Mononuclear cell (primary cell): ENCODE measurements around the gene SLC1A3. TPM values are rescaled to one million over a fixed set of nuclear protein-coding genes. Genes with fewer than 3 reads are reported as not detected.
A peak's percentile ranks its signal among the peaks of the same experiment; 100 is the strongest.
"Not testable (repeated sequence)": the region's sequence is repeated elsewhere in the genome, so short reads cannot be mapped to it uniquely, and the experiment has no call there.

ENCODE experiments used
- H3K27me3 ChIP-seq: 2 replicates; pipeline ENCODE4 v1.6.0; 2011; ENCODE audit warnings: low read length, control low read depth; ENCODE audit not compliant: insufficient read depth
- H3K4me1 ChIP-seq: 2 replicates; pipeline ENCODE4 v1.5.1; 2011; ENCODE audit warnings: mild to moderate bottlenecking, low read length, control low read depth; ENCODE audit not compliant: insufficient read depth
- H3K4me3 ChIP-seq: 2 replicates; pipeline ENCODE4 v1.5.1; 2011; ENCODE audit warnings: mild to moderate bottlenecking, low read length, moderate library complexity
- H3K9me3 ChIP-seq: 2 replicates; pipeline ENCODE4 v1.5.1; 2011; ENCODE audit warnings: low read depth, mild to moderate bottlenecking, control low read depth, low read length
- total RNA-seq: library from RNA; depleted of rRNA; stranded (reverse); fragments of >200 nt; gene quantifications from one replicate; pipeline ENCODE4 v1.2.3, GENCODE V29; 2012

SLC1A3 gene
- 3.9 TPM for total RNA-seq

GRCh38 chr5:36606428-36607113 is at the start of gene SLC1A3:
Gene SLC1A3, plus strand, starts transcription at chr5:36606606. Its CDS starts 1,818 bp downstream, at chr5:36608424.
- Histone ChIP-seq H3K4me1 (peaks cover 22% of the 10 kb centered on the region), H3K4me3 (peak within 1 kb of the TSS; percentile 53), H3K9me3 (no peaks in the 10 kb centered on the region), H3K27me3 (peaks cover 27% of the 10 kb centered on the region)

DNA sequence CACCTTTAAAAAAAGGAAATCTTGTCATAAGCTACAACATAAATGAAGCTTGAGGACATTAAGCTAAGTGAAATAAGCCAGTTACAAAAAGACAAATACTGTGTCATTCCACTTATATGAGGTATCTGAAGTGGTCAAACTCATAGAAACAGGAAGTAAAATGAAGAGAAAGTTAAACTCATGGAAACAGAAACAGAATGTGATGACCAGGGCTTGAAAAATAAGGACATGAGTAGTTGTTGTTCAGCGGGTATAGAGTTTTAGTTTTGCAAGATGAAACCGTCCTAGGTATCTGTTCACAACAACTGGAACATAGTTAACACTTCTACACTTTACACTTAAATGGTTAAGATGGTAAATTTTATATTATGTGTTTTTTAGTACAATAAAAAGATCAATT is 47.8 kb upstream of the SLC1A3 start:
- H3K4me3 ChIP-seq, result no peak overlapping the region
- no peaks in the 10 kb centered on the region for H3K4me1 ChIP-seq
- no peaks in the 10 kb centered on the region for H3K9me3 ChIP-seq
- no peaks in the 10 kb centered on the region for H3K27me3 ChIP-seq

- Histone ChIP-seq H3K4me1 (no peaks in the 10 kb centered on the region), H3K27me3 (no peaks in the 10 kb centered on the region), H3K4me3 (no peak overlapping the region), H3K9me3 (no peaks in the 10 kb centered on the region)
Measured at GRCh38 chr5:36561601-36562000, 44.8 kb upstream of the SLC1A3 start.

- Histone ChIP-seq H3K9me3 (no peaks in the 10 kb centered on the region), H3K27me3 (no peaks in the 10 kb centered on the region), H3K4me3 (no peak overlapping the region), H3K4me1 (no peaks in the 10 kb centered on the region)
Measured at GRCh38 chr5:36569491-36569890, 36.9 kb upstream of the SLC1A3 start.

- no peak overlapping the region for H3K4me3 ChIP-seq
- no peaks in the 10 kb centered on the region for H3K27me3 ChIP-seq
- H3K9me3 ChIP-seq, result no peaks in the 10 kb centered on the region
- H3K4me1 ChIP-seq, result no peaks in the 10 kb centered on the region
Measured at GRCh38 chr5:36570301-36571095, 35.9 kb upstream of the SLC1A3 start.

- no peak overlapping the region for H3K4me3 ChIP-seq
Measured at GRCh38 chr5:36571401-36572042, 34.9 kb upstream of the SLC1A3 start.

DNA sequence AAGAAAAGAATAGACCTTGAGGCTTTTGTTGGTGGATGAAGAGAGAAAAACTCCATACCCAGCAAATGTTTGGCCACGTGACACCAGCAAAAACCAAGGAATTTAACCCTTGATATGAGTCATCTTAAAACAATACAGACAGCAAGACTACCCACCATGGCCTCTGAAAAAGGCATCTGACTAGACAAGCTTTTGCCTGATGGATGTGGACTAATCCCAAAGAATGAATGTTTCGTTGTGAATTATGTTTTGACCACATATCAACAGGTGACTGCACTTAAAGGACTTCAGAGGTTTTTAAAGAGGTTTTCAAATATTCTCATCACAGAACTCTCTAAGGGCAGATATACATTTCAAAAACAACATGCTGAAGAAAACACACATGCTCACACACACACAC is 33.0 kb upstream of the SLC1A3 start:
- Histone ChIP-seq H3K4me3 (no peak overlapping the region), H3K9me3 (no peaks in the 10 kb centered on the region), H3K4me1 (no peaks in the 10 kb centered on the region), H3K27me3 (no peaks in the 10 kb centered on the region)

More at GRCh38 chr5:36571401-36572042, 34.9 kb upstream of the SLC1A3 start:
- Histone ChIP-seq H3K9me3 (no peaks in the 10 kb centered on the region), H3K27me3 (no peaks in the 10 kb centered on the region), H3K4me1 (no peaks in the 10 kb centered on the region)

- Histone ChIP-seq H3K4me3 (no peak overlapping the region), H3K27me3 (no peaks in the 10 kb centered on the region), H3K9me3 (no peaks in the 10 kb centered on the region), H3K4me1 (no peaks in the 10 kb centered on the region)
Measured at GRCh38 chr5:36575361-36575781, 31.0 kb upstream of the SLC1A3 start.

GRCh38 chr5:36576721-36577120 is 29.7 kb upstream of the SLC1A3 start:
- H3K9me3 ChIP-seq, result no peaks in the 10 kb centered on the region
- no peaks in the 10 kb centered on the region for H3K4me1 ChIP-seq
- no peaks in the 10 kb centered on the region for H3K27me3 ChIP-seq
- H3K4me3 ChIP-seq, result no peak overlapping the region

DNA sequence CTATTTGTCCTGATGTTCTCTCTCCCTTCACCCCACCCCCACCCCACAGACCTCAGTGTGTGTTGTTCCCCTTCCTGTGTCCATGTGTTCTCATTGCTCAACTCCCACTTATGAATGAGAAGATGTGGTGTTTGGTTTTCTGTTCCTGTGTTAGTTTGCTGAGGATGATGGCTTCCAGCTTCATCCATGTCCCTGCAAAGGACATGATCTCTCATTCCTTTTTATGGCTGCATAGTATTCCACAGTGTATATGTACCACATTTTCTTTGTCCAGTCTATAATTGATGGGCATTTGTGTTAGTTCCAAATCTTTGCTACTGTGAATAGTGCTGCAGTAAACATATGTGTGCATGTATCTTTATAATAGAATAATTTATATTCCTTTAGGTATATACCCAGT is 26.5 kb upstream of the SLC1A3 start:
- not testable (repeated sequence) for H3K9me3 ChIP-seq, H3K4me1 ChIP-seq, H3K4me3 ChIP-seq, H3K27me3 ChIP-seq

GRCh38 chr5:36581070-36581469 is 25.3 kb upstream of the SLC1A3 start:
- H3K4me1 ChIP-seq, result peaks cover 7% of the 10 kb centered on the region
- H3K4me3 ChIP-seq, result no peak overlapping the region
- H3K27me3 ChIP-seq, result no peaks in the 10 kb centered on the region
- H3K9me3 ChIP-seq, result no peaks in the 10 kb centered on the region

DNA sequence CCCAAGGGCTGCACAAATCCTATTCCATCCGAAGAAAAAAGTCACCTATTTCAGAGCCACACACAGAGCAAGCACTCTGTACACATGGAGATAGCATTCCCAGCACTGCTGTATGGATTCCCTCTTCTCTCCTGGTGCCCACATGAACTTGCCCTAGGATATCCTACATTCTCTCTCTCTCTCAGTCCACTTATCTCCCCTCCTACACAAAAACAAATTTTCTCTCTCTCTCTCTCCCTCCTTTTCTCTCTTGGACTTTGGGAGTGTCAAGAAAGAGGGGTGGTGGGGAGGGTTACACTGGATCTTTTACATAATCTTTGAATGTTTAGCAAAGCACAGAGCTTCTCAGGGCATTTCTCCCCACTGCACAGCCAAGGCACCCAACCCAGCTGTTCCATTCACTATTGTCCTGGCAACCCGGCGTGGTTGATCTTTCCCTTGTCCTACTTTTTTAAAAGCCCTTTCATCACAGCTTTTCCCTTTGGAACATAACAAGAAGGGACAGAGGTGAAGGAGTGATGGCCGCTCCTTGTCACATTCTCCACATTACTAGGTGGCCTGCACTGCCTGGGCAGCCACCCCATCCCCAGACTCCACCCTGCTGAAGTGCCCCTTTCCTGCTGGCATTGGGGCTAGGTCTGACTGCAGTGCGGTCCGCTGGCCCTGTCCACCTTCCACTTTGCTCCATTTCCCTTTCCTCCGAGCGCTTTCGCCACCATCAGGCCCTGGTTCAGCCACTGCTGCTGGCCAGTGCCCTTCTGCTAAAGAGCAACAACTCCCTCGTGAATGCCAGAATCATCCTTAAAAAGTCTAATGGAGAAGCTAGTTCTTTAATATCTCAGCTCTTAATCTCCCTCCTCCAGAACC is 22.2 kb upstream of the SLC1A3 start:
- no peaks in the 10 kb centered on the region for H3K9me3 ChIP-seq
- peaks cover 7% of the 10 kb centered on the region for H3K4me1 ChIP-seq
- H3K4me3 ChIP-seq, result no peak overlapping the region
- H3K27me3 ChIP-seq, result no peaks in the 10 kb centered on the region

DNA sequence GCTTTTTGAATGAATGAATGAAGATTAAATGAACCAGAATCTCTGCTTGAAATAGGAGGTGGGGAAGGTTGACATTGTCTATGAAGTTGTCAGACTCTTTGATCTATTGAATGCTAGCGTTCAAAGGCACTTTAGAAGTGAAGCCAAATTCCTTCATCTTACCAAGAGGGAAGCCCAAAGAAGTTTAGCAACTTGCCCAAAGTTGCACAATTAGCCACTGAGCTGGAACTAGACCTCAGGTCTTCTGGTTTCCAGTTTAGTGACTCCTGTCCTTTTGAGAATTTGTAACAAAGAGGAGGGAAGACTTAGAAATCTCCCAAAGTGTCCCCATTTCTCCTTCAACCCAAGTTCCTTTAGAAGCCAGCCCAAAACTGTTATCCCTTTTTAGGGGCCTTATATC is 20.7 kb upstream of the SLC1A3 start:
- Histone ChIP-seq H3K9me3 (no peaks in the 10 kb centered on the region), H3K4me1 (peaks cover 7% of the 10 kb centered on the region), H3K27me3 (no peaks in the 10 kb centered on the region), H3K4me3 (no peak overlapping the region)

- Histone ChIP-seq H3K27me3 (no peaks in the 10 kb centered on the region), H3K4me1 (peaks cover 7% of the 10 kb centered on the region), H3K9me3 (no peaks in the 10 kb centered on the region), H3K4me3 (no peak overlapping the region)
Measured at GRCh38 chr5:36587354-36587753, 19.1 kb upstream of the SLC1A3 start.

DNA sequence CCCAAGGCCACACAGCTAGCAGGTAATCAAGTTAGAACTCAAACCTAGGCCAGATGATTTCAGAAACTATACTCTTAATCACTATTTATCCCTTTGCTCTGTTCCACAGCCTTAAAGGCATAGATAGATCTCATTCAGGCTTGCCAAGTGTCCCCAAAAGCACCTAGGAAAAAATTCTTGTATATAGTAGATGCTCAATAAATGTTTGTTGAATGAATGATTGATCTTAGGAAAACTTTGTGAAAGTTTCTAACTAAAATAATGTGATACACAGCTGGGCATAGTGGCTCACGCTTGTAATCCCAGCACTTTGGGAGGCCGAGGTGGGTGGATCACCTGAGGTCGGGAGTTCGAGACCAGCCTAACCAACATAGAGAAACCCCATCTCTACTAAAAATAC is 16.7 kb upstream of the SLC1A3 start:
- peaks cover 22% of the 10 kb centered on the region for H3K4me1 ChIP-seq
- H3K27me3 ChIP-seq, H3K4me3 ChIP-seq, H3K9me3 ChIP-seq: not testable (repeated sequence)
